Measurements from ENCODE around the gene VCL. TPM values are rescaled to one million over a fixed set of nuclear protein-coding genes. Genes with fewer than 3 reads are reported as not detected.

VCL gene
- total and polyA plus RNA-seq, 9 of the 15 experiments (the other 6 are each of a cell fraction or from before 2014, with no cell fraction given) = 29.8 to 186 (median 76.4) TPM

- TF ChIP-seq ATF6 (CRISPR knock-in tag; IDR thresholded peaks at IDR 0.05) = no peak
- no peak for TF ChIP-seq HNRNPLL (IDR thresholded peaks at IDR 0.05; ENCODE audit: low read depth, low read length, poor library complexity, severe bottlenecking)
- TF ChIP-seq ZNF12 (CRISPR knock-in tag; IDR thresholded peaks at IDR 0.05) = no peak
- no peak for TF ChIP-seq SAFB (IDR thresholded peaks at IDR 0.05; ENCODE audit: borderline replicate concordance, low read depth, low read length)
- no peak for TF ChIP-seq C11orf30 (IDR thresholded peaks at IDR 0.05; ENCODE audit: low read depth)
- TF ChIP-seq ZC3H4 (CRISPR knock-in tag; IDR thresholded peaks at IDR 0.05; ENCODE audit: borderline replicate concordance) = no peak
- TF ChIP-seq ZNF143 (CRISPR knock-in tag; IDR thresholded peaks at IDR 0.05) = no peak
- TF ChIP-seq MEF2D (tag; conservative IDR thresholded peaks at IDR 0.05; ENCODE audit: low read depth) = peak; percentile 51; the same call in 1 of the 2 replicates
- no peak for TF ChIP-seq ZNF407 (IDR thresholded peaks at IDR 0.05; ENCODE audit: low read depth)
- no peak for TF ChIP-seq HINFP (tag; conservative IDR thresholded peaks at IDR 0.05; ENCODE audit: low read depth)
- TF ChIP-seq DDX20 (tag; IDR thresholded peaks at IDR 0.05; ENCODE audit: low read depth) = no peak
- no peak for TF ChIP-seq ZNF23 (CRISPR knock-in tag; IDR thresholded peaks at IDR 0.05)
Measured at GRCh38 chr10:74153123-74153522, 155.2 kb downstream of the VCL start (continued).

Data from K562 (cell line).